Duodenal mucosa (tissue), 2 donors: ENCODE results near the gene HUS1.
A peak's percentile ranks its signal among the peaks of the same experiment; 100 is the strongest.

Experiments
- H3K27ac ChIP-seq: one replicate; pipeline ENCODE4 v1.7.0; 2013; ENCODE audit warnings: low read depth, low read length
- H3K27me3 ChIP-seq, 2 donors: one replicate each; pipeline ENCODE4 v1.7.0; 2013; ENCODE audit warnings: low read length in 2 of 2, control low read depth in 1 of 2; ENCODE audit not compliant: insufficient read depth in 2 of 2, control insufficient read depth in 1 of 2
- H3K36me3 ChIP-seq, 2 donors: one replicate each; pipeline ENCODE4 v1.7.0; 2013; ENCODE audit warnings: low read length in 2 of 2, control low read depth in 1 of 2; ENCODE audit not compliant: insufficient read depth in 2 of 2, control insufficient read depth in 1 of 2
- H3K4me1 ChIP-seq, 2 donors: one replicate each; pipeline ENCODE4 v1.7.0; 2013; ENCODE audit warnings: low read length in 2 of 2, control low read depth in 1 of 2; ENCODE audit not compliant: insufficient read depth in 2 of 2, control insufficient read depth in 1 of 2
- H3K4me3 ChIP-seq, 2 donors: one replicate each; pipeline ENCODE4 v1.7.0; 2013; ENCODE audit warnings: low read length in 2 of 2, low read depth in 1 of 2
- H3K9ac ChIP-seq, 2 donors: one replicate each; pipeline ENCODE4 v1.7.0; 2013; ENCODE audit warnings: low read length in 2 of 2, low read depth in 1 of 2
- H3K9me3 ChIP-seq, 2 donors: one replicate each; pipeline ENCODE4 v1.7.0; 2013; ENCODE audit warnings: low read length in 2 of 2, control low read depth in 1 of 2; ENCODE audit not compliant: control insufficient read depth in 1 of 2

HUS1 gene

GRCh38 chr7:47940088-47941013 lies 39.1 kb downstream of the HUS1 start:
- Histone ChIP-seq H3K4me3 (no peak overlapping the region), H3K4me1 (peaks cover 19 to 23% of the 10 kb centered on the region in 2 donors), H3K9ac (peak overlapping the region in 1 of 2 donors; percentile 8), H3K9me3 (no peaks in the 10 kb centered on the region), H3K36me3 (no peaks in the 10 kb centered on the region), H3K27ac (peak overlapping the region; percentile 77), H3K27me3 (no peaks in the 10 kb centered on the region)

DNA sequence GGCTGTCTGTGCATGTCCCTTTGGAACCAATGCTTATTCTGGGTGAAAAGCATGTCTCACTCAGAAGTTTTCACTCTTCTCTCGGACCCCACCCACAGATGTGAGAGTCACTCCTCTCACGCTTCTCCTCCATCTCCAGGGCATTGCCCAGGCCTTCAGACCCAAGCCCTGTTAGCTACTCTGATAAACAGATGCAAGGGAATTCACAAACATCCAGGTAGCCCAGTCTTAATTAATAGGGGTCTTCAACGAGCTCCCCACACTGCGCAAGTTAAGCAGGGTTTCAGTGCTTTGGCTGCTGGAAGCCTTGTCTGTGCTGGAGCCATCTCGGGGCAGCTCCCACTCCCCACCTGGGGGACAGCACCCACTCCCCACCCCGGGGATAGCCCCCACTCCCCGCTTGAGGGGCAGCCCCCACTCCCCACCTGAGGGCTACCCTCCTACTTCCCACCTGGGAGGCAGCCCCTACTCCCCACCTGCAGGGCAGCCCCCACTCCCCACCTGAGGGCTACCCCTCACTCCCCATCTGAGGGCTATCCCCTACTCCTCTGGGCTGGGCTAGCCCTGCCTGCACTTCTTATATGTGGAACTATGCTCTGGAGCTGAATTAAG lies 39.9 kb downstream of the HUS1 start:
- Histone ChIP-seq H3K9ac (no peak overlapping the region), H3K9me3 (no peaks in the 10 kb centered on the region), H3K27me3 (no peaks in the 10 kb centered on the region), H3K27ac (peak overlapping the region; percentile 10), H3K4me3 (no peak overlapping the region), H3K36me3 (no peaks in the 10 kb centered on the region), H3K4me1 (peaks cover 19 to 23% of the 10 kb centered on the region in 2 donors)

GRCh38 chr7:47938574-47939165 lies 40.7 kb downstream of the HUS1 start:
- Histone ChIP-seq H3K27ac (no peak overlapping the region), H3K36me3 (no peaks in the 10 kb centered on the region), H3K27me3 (no peaks in the 10 kb centered on the region), H3K4me3 (no peak overlapping the region), H3K4me1 (peaks cover 19 to 23% of the 10 kb centered on the region in 2 donors), H3K9ac (no peak overlapping the region), H3K9me3 (no peaks in the 10 kb centered on the region)

GRCh38 chr7:47937711-47938573 lies 41.5 kb downstream of the HUS1 start:
- Histone ChIP-seq H3K4me1 (peaks cover 19 to 23% of the 10 kb centered on the region in 2 donors), H3K27me3 (no peaks in the 10 kb centered on the region), H3K36me3 (no peaks in the 10 kb centered on the region), H3K4me3 (no peak overlapping the region), H3K9me3 (no peaks in the 10 kb centered on the region), H3K9ac (no peak overlapping the region), H3K27ac (no peak overlapping the region)

DNA sequence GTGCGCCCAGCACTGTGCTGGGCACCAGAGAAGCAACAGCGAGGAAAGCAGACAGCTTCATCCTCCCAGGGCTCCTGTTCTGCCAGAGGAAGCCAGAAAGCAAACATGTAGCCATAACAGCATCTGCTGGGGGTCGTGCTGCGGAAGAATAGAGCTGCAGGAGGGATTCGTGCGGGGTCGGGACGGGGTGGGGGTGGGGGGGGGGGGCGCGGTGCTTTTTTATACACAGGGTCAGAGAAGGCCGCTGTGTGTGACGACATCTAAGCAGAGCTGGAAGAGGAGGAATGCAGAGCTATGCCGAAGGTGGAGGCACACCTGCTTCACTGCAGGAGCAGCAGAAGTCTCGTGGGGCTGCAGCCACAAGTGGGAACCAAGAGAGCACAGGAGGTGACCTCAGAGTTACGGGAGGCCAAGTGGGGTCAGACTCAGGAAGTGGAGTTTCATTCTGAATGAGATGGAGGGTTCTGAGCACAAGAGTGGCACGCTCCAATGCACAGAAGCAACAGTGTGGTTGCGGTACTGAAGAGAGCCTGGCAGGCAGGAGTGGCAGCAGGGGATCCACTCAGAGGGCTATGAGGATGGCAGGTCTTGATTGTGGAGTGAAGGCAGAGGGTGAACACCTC lies 42.2 kb downstream of the HUS1 start:
- H3K36me3 ChIP-seq, result no peaks in the 10 kb centered on the region

DNA sequence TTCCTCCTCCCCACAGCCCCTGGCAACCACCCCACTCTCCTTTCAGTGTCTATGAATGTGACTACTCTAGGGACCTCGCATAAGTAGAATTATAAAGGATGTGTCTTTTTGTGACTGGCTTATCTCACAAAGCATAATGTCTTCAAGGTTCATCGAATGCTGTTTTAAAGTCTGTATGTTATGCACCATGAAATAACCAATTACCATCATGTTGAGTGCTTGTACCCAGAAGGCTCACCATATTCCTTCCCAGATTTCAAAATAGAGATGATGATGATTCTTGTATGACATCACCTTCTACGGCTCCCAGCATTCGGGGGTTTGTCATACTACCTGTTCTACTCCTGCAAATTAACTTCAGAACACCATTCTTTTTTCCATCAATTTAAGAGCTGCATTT lies 43.1 kb downstream of the HUS1 start:
- Histone ChIP-seq H3K9me3 (no peaks in the 10 kb centered on the region), H3K36me3 (no peaks in the 10 kb centered on the region), H3K27me3 (no peaks in the 10 kb centered on the region), H3K9ac (no peak overlapping the region), H3K27ac (no peak overlapping the region), H3K4me3 (no peak overlapping the region), H3K4me1 (peaks cover 19 to 21% of the 10 kb centered on the region in 2 donors)

More for the DNA sequence above, 42.2 kb downstream of the HUS1 start:
- H3K9ac ChIP-seq, result no peak overlapping the region
- no peak overlapping the region for H3K4me3 ChIP-seq
- H3K4me1 ChIP-seq, result peaks cover 19 to 23% of the 10 kb centered on the region in 2 donors
- no peak overlapping the region for H3K27ac ChIP-seq
- no peaks in the 10 kb centered on the region for H3K27me3 ChIP-seq
- H3K9me3 ChIP-seq, result no peaks in the 10 kb centered on the region

GRCh38 chr7:47935336-47935735 lies 44.1 kb downstream of the HUS1 start:
- no peaks in the 10 kb centered on the region for H3K9me3 ChIP-seq
- H3K4me3 ChIP-seq, result no peak overlapping the region
- H3K36me3 ChIP-seq, result no peaks in the 10 kb centered on the region
- no peaks in the 10 kb centered on the region for H3K27me3 ChIP-seq
- no peak overlapping the region for H3K27ac ChIP-seq
- H3K4me1 ChIP-seq, result peaks cover 12% of the 10 kb centered on the region in 2 donors
- no peak overlapping the region for H3K9ac ChIP-seq

- H3K36me3 ChIP-seq, result no peaks in the 10 kb centered on the region
- H3K27me3 ChIP-seq, result no peaks in the 10 kb centered on the region
- no peak overlapping the region for H3K4me3 ChIP-seq
- peaks cover 6 to 7% of the 10 kb centered on the region in 2 donors for H3K4me1 ChIP-seq
- no peak overlapping the region for H3K27ac ChIP-seq
- no peaks in the 10 kb centered on the region for H3K9me3 ChIP-seq
- no peak overlapping the region for H3K9ac ChIP-seq
These were observed 44.6 kb downstream of the HUS1 start for GRCh38 chr7:47934831-47935230.

DNA sequence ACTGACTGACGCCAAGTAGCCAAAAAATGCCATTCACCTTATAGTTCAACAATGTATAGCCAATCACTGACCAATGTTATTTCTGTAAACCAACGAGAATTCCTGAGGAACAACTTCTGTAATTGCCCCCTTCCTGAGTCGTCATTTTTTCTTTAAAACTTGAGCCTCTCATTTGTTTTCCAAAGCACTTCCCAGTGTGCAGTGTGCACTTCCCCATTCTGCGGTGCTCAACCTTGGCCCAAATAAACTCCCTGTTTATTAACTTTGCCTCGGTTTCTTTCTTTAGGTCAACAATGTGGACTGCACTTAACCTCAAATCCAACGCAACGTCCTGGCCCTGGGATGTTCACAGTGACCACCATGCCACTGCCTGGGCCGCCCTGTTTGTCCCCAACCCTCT lies 46.2 kb downstream of the HUS1 start:
- no peaks in the 10 kb centered on the region for H3K27me3 ChIP-seq
- no peaks in the 10 kb centered on the region for H3K4me1 ChIP-seq
- no peak overlapping the region for H3K4me3 ChIP-seq
- H3K9me3 ChIP-seq, result no peaks in the 10 kb centered on the region
- no peaks in the 10 kb centered on the region for H3K36me3 ChIP-seq
- H3K9ac ChIP-seq, result no peak overlapping the region
- no peak overlapping the region for H3K27ac ChIP-seq
